ENCODE data around the gene SAPCD2.

DNA sequence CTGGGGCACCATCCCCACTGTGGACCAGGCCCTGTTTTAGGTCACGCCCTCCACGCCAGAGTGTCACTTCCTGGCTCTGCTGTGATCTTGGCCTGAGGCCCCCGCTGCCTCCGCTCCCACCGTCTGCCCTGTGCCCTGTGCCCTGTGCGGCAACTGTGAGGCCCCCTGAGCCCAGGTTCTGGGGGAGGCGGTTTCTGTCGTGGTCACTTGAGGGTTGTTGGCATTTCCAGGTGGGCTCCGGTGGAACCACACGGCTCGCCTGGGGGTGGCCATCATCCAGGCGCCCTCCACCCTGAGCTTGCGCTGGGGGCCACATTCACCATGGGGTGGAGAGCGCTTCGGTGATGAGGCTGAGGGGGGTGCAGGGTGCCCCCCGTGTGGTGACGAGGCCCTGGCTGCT, 37.6 kb upstream of the SAPCD2 start:
- TF ChIP-seq, protein P1, sequence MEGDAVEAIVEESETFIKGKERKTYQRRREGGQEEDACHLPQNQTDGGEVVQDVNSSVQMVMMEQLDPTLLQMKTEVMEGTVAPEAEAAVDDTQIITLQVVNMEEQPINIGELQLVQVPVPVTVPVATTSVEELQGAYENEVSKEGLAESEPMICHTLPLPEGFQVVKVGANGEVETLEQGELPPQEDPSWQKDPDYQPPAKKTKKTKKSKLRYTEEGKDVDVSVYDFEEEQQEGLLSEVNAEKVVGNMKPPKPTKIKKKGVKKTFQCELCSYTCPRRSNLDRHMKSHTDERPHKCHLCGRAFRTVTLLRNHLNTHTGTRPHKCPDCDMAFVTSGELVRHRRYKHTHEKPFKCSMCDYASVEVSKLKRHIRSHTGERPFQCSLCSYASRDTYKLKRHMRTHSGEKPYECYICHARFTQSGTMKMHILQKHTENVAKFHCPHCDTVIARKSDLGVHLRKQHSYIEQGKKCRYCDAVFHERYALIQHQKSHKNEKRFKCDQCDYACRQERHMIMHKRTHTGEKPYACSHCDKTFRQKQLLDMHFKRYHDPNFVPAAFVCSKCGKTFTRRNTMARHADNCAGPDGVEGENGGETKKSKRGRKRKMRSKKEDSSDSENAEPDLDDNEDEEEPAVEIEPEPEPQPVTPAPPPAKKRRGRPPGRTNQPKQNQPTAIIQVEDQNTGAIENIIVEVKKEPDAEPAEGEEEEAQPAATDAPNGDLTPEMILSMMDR (IDR thresholded peaks at IDR 0.05): no peak
- TF ChIP-seq POLR2A (IDR thresholded peaks at IDR 0.05; ENCODE audit: low read depth) (no peak), POLR2AphosphoS5 (IDR thresholded peaks at IDR 0.05) (no peak), EP300 (IDR thresholded peaks at IDR 0.05) (no peak)
